CD14-positive monocyte (primary cell): ENCODE measurements around the gene NRG4. TPM values are rescaled to one million over a fixed set of nuclear protein-coding genes. Genes with fewer than 3 reads are reported as not detected.

Experiments used
- DNase-seq, 3 donors: peaks; one replicate each; pipeline ENCODE4 v3.0.0-alpha.2; 2011 to 2022
- H2AFZ ChIP-seq: 2 replicates; pipeline ENCODE4 v1.6.0; 2012; ENCODE audit warnings: mild to moderate bottlenecking, low read depth, low read length, inconsistent platforms; ENCODE audit not compliant: insufficient read depth, poor library complexity, severe bottlenecking
- H3K27ac ChIP-seq, 2 donors: 1 replicate in 1 of 2; 2 replicates in 1 of 2; pipeline ENCODE4 v1.5.1; 2012 to 2013; ENCODE audit warnings: low read length in 2 of 2, control low read depth in 1 of 2, inconsistent platforms in 1 of 2, low read depth in 1 of 2, mild to moderate bottlenecking in 1 of 2
- H3K27me3 ChIP-seq, 2 donors: one replicate each; pipeline versions ENCODE4 v1.6.0 to v1.6.1; 2011 to 2013; ENCODE audit warnings: low read length in 2 of 2; ENCODE audit not compliant: control insufficient read depth in 2 of 2, insufficient read depth in 2 of 2
- H3K36me3 ChIP-seq, 2 donors: replicated peaks in 1 of 2; 1 replicate in 1 of 2; 2 replicates in 1 of 2; pipeline versions ENCODE4 v1.5.1 to v1.6.1; 2012 to 2013; ENCODE audit warnings: low read length in 2 of 2, control low read depth in 1 of 2, inconsistent platforms in 1 of 2, mild to moderate bottlenecking in 1 of 2; ENCODE audit not compliant: insufficient read depth in 2 of 2, control insufficient read depth in 1 of 2
- H3K4me1 ChIP-seq, 2 donors: 1 replicate in 1 of 2; 2 replicates in 1 of 2; pipeline versions ENCODE4 v1.5.1 to v1.6.1; 2012 to 2013; ENCODE audit warnings: low read length in 2 of 2, control low read depth in 1 of 2, inconsistent platforms in 1 of 2, mild to moderate bottlenecking in 1 of 2, moderate library complexity in 1 of 2; ENCODE audit not compliant: insufficient read depth in 2 of 2, control insufficient read depth in 1 of 2
- H3K4me2 ChIP-seq: replicated peaks from 2 replicates; pipeline ENCODE3; 2012; ENCODE audit warnings: low read length, moderate library complexity, mild to moderate bottlenecking; ENCODE audit not compliant: poor library complexity, severe bottlenecking; ENCODE audit errors: extremely low read depth
- H3K4me3 ChIP-seq, 3 experiments: fragments of 200-600 bp in 1 of 3; sonication (generic) in 1 of 3; replicated peaks in 1 of 3; 1 replicate in 2 of 3; 2 replicates in 1 of 3; pipeline ENCODE4 v1.5.1; 2011 to 2013; ENCODE audit warnings: low read length in 3 of 3, mild to moderate bottlenecking in 3 of 3, control low read depth in 2 of 3, low read depth in 2 of 3, inconsistent platforms in 1 of 3, moderate library complexity in 1 of 3
- H3K79me2 ChIP-seq: 2 replicates; pipeline ENCODE4 v1.6.0; 2012; ENCODE audit warnings: mild to moderate bottlenecking, control low read depth, inconsistent platforms, low read length, moderate library complexity; ENCODE audit not compliant: insufficient read depth
- H3K9ac ChIP-seq: 2 replicates; pipeline ENCODE4 v1.6.0; 2017; ENCODE audit warnings: low read length, mild to moderate bottlenecking; ENCODE audit not compliant: insufficient read depth, poor library complexity, severe bottlenecking
- H3K9me3 ChIP-seq, 2 donors: replicated peaks in 1 of 2; 1 replicate in 1 of 2; 2 replicates in 1 of 2; pipeline versions ENCODE4 v1.5.1 to v1.6.1; 2012 to 2013; ENCODE audit warnings: low read length in 2 of 2, control low read depth in 1 of 2; ENCODE audit not compliant: control insufficient read depth in 1 of 2, insufficient read depth in 1 of 2
- H4K20me1 ChIP-seq: 2 replicates; pipeline ENCODE4 v1.6.0; 2012; ENCODE audit warnings: mild to moderate bottlenecking, low read length, control low read depth, moderate library complexity; ENCODE audit not compliant: insufficient read depth
- H3K27ac Mint-ChIP-seq, 7 donors: one replicate each; pipeline ENCODE4 v1.8.0; 2020; ENCODE audit warnings: mild to moderate bottlenecking in 7 of 7, mixed read lengths in 7 of 7, moderate library complexity in 6 of 7, inconsistent platforms in 2 of 7
- H3K27me3 Mint-ChIP-seq, 3 donors: one replicate each; pipeline ENCODE4 v1.8.0; 2021 to 2022; ENCODE audit warnings: low read depth in 3 of 3, mild to moderate bottlenecking in 3 of 3, mixed read lengths in 3 of 3, moderate library complexity in 3 of 3, inconsistent platforms in 1 of 3
- H3K36me3 Mint-ChIP-seq, 2 donors: one replicate each; pipeline ENCODE4 v1.8.0; 2020; ENCODE audit warnings: mixed read lengths in 2 of 2, inconsistent platforms in 1 of 2, mild to moderate bottlenecking in 1 of 2
- H3K4me1 Mint-ChIP-seq: one replicate; pipeline ENCODE4 v1.8.0; 2020; ENCODE audit warnings: mild to moderate bottlenecking, mixed read lengths
- H3K4me3 Mint-ChIP-seq, 2 donors: one replicate each; pipeline ENCODE4 v1.8.0; 2020; ENCODE audit warnings: mild to moderate bottlenecking in 2 of 2, mixed read lengths in 2 of 2, moderate library complexity in 1 of 2
- H3K9me3 Mint-ChIP-seq, 7 donors: one replicate each; pipeline ENCODE4 v1.8.0; 2020 to 2022; ENCODE audit warnings: mixed read lengths in 7 of 7, mild to moderate bottlenecking in 6 of 7, moderate library complexity in 6 of 7, inconsistent platforms in 2 of 7
- WGBS: methylation state at CpG from one replicate; pipeline ENCODE4 v1.1.5; 2013; ENCODE audit warnings: missing lambda C conversion rate; ENCODE audit not compliant: insufficient coverage; 5-methylcytosine and 5-hydroxymethylcytosine counted together
- intact Hi-C, 2 donors: fragments of 100-400 bp; cut with micrococcal nuclease; formaldehyde crosslinking; loops; one replicate each; pipeline versions ENCODE4 v1.15.0 to v1.15.1; 2023
- polyA plus RNA-seq, 3 donors: library from polyadenylated mRNA; depleted of rRNA in 1 of 3; unstranded in 2 of 3; stranded (reverse) in 1 of 3; fragments of 300-500 nt in 2 of 3; fragments of >200 nt in 1 of 3; fragmentation: Illumina TruSeq in 2 of 3; gene quantifications; 1 replicate in 2 of 3; 2 replicates in 1 of 3; pipeline ENCODE4 v1.2.3, GENCODE V29; 2012 to 2021
- TF ChIP-seq, protein P1 (sequence below): fragments of 200-600 bp; IDR thresholded peaks from one replicate; pipeline ENCODE4 v1.8.0; 2022; ENCODE audit warnings: antibody characterized with exemption, mild to moderate bottlenecking

Gene NRG4
- polyA plus RNA-seq, 3 donors = 0.13 to 0.44 (median 0.20) TPM

DNA sequence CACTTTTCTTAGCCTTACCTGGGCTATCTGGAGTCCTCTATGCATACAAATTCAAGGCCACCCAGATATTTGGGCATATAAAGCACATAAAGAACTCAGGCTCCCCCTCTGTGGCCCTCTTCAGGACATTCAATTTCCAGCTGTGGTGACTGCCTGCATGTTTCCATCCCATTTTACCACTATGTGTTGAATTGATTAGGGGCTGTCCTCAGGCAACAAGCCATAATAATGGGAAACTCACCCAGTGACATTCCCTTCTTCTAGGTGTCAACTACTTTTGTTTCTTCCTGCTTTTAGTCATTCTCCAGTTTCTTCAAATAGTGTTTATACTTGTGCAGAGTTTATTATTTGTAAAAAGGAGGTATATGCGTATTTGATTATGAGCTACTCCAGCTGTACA, 18.0 kb downstream of the NRG4 start:
- H3K36me3 Mint-ChIP-seq = peaks cover 5 to 11% of the 10 kb centered on the region in 2 donors
- Histone ChIP-seq H2AFZ (no peak overlapping the region), H3K9ac (no peak overlapping the region), H3K4me3 (no peak overlapping the region), H4K20me1 (no peaks in the 10 kb centered on the region), H3K36me3 (no peaks in the 10 kb centered on the region), H3K27me3 (no peaks in the 10 kb centered on the region), H3K4me1 (no peaks in the 10 kb centered on the region), H3K27ac (no peak overlapping the region), H3K79me2 (no peaks in the 10 kb centered on the region), H3K9me3 (peaks cover 3 to 5% of the 10 kb centered on the region in 2 donors), H3K4me2 (no peak overlapping the region)
- no peak overlapping the region for H3K4me3 Mint-ChIP-seq
- H3K27me3 Mint-ChIP-seq = peaks cover 0 to 1% (median 0%) of the 10 kb centered on the region in 3 donors
- H3K27ac Mint-ChIP-seq = no peak overlapping the region
- no CpG with 5 or more reads among the region's 1 CpG for WGBS
- H3K9me3 Mint-ChIP-seq = peaks cover 7 to 14% (median 8%) of the 10 kb centered on the region in 7 donors
- DNase-seq = no peak
- TF ChIP-seq, protein P1, sequence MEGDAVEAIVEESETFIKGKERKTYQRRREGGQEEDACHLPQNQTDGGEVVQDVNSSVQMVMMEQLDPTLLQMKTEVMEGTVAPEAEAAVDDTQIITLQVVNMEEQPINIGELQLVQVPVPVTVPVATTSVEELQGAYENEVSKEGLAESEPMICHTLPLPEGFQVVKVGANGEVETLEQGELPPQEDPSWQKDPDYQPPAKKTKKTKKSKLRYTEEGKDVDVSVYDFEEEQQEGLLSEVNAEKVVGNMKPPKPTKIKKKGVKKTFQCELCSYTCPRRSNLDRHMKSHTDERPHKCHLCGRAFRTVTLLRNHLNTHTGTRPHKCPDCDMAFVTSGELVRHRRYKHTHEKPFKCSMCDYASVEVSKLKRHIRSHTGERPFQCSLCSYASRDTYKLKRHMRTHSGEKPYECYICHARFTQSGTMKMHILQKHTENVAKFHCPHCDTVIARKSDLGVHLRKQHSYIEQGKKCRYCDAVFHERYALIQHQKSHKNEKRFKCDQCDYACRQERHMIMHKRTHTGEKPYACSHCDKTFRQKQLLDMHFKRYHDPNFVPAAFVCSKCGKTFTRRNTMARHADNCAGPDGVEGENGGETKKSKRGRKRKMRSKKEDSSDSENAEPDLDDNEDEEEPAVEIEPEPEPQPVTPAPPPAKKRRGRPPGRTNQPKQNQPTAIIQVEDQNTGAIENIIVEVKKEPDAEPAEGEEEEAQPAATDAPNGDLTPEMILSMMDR = no peak
- intact Hi-C loops = no loop called here
- peaks cover under 1% of the 10 kb centered on the region for H3K4me1 Mint-ChIP-seq

DNA sequence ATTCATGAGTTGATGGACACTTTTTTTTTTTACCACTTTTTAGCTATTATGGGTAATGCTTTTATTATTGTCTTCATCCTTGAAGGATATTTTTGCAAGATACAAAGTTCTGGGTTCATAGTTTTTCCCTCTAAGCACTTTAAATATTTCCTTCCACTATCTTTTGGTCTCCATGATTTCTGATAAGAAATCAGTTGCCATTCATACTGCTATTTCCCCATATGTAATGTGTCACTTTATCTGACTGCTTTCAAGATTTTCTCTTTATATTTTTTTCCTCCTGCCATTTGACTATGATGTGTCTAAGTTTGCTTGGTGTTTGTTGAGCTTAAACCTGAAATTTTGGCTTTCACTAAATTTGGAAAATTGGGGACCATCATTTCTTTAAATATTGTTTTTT, 19.3 kb downstream of the NRG4 start:
- no peaks in the 10 kb centered on the region for H3K27me3 ChIP-seq
- Mint-ChIP-seq H3K36me3 (peaks cover 3 to 11% of the 10 kb centered on the region in 2 donors), H3K4me1 (peaks cover 2% of the 10 kb centered on the region), H3K27ac (no peak overlapping the region), H3K27me3 (peaks cover 0 to 1% (median 0%) of the 10 kb centered on the region in 3 donors), H3K9me3 (peaks cover 7 to 14% (median 8%) of the 10 kb centered on the region in 7 donors), H3K4me3 (no peak overlapping the region)
- no peak overlapping the region for H2AFZ ChIP-seq
- H3K4me1 ChIP-seq = no peaks in the 10 kb centered on the region
- no peak overlapping the region for H3K4me2 ChIP-seq
- no peak overlapping the region for H3K27ac ChIP-seq
- H3K9ac ChIP-seq = no peak overlapping the region
- TF ChIP-seq, protein P1 = no peak
- no peak for DNase-seq
- H3K36me3 ChIP-seq = no peaks in the 10 kb centered on the region
- no peaks in the 10 kb centered on the region for H4K20me1 ChIP-seq
- no peak overlapping the region for H3K4me3 ChIP-seq
- no peaks in the 10 kb centered on the region for H3K79me2 ChIP-seq
- intact Hi-C loops = no loop called here
- peaks cover 3 to 5% of the 10 kb centered on the region in 2 donors for H3K9me3 ChIP-seq
